Colonic mucosa (tissue), 4 donors: ENCODE results near the gene SLC6A8. TPM values are rescaled to one million over a fixed set of nuclear protein-coding genes. Genes with fewer than 3 reads are reported as not detected.

ENCODE experiments used
- DNase-seq: peaks from one replicate; pipeline ENCODE4 v3.0.0-alpha.2; 2020
- H3K27ac ChIP-seq: fragments of 200-600 bp; one replicate; pipeline ENCODE4 v1.8.0; 2021
- H3K27me3 ChIP-seq: fragments of 200-600 bp; one replicate; pipeline ENCODE4 v1.8.0; 2021
- H3K36me3 ChIP-seq: fragments of 200-600 bp; one replicate; pipeline ENCODE4 v1.8.0; 2021
- H3K4me1 ChIP-seq: fragments of 200-600 bp; one replicate; pipeline ENCODE4 v1.8.0; 2021; ENCODE audit warnings: mild to moderate bottlenecking
- H3K4me3 ChIP-seq: fragments of 200-600 bp; one replicate; pipeline ENCODE4 v1.8.0; 2021
- H3K9ac ChIP-seq, 2 donors: one replicate each; pipeline ENCODE4 v1.7.0; 2013; ENCODE audit warnings: control low read depth in 2 of 2, low read depth in 2 of 2, low read length in 2 of 2
- H3K9me3 ChIP-seq: fragments of 200-600 bp; one replicate; pipeline ENCODE4 v1.8.0; 2021
- intact Hi-C: fragments of 100-400 bp; cut with DNase I; formaldehyde crosslinking; loops from one replicate; pipeline ENCODE4 v1.14.1; 2022
- total RNA-seq, 2 donors: library from RNA; stranded (reverse); fragmentation: NEBNext Ultra II Directional in 1 of 2; extraction: Animal tissue kit (Norgen Biotek cat#: 25700) in 1 of 2; gene quantifications; one replicate each; pipeline ENCODE4 v1.2.1, GENCODE V29; 2021
- TF ChIP-seq, protein P1 (sequence below): fragments of 200-600 bp; IDR thresholded peaks from one replicate; pipeline ENCODE4 v1.8.0; 2022; ENCODE audit warnings: antibody characterized with exemption, mild to moderate bottlenecking
- donor health status: healthy.
- donor health status: DM: no; HTN: no; CAD: no.
- donor health status: DM: no; HTN: no; CAD: no.

Gene SLC6A8
- total RNA-seq, 2 donors from 2014 or later = 197 to 435 TPM

DNA sequence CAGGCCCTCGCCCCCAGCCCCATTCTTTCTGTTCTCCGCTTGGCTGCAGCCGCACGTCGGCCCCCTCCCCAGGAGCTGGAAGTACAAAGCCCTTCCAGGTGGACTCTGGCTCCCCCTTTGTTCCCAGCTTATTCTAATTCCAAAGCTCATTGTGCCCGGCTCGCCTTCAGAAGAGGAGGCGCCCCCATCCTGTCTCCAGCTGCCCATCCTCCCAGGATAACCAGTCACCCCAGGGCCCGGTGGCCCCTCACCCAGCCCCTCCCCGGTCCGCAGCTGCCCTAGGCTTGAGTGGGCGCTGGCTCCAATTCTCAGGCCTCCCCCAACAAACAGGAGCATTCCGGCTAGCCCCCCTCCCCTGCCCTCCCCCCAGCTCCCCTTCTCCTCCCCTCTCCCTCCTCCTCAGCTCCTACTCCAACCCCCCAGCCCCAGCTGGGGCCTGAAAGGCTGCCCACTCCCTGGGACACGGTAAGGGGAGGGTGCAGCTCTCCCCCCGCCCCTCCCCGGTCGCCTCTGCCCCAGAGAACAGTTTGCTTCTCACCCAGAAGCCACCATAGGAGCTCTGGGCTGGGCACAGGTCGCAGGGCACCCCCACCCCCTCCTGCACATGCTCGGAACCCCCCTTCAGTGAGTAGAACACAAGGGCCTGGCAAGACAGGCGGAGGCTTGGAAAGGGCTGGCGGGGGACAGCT, 3.1 kb upstream of the SLC6A8 start:
- H3K4me3 ChIP-seq = no peak overlapping the region
- no peak overlapping the region for H3K27ac ChIP-seq
- H3K36me3 ChIP-seq = no peaks in the 10 kb centered on the region
- intact Hi-C loops = no loop called here
- H3K9ac ChIP-seq = no peak overlapping the region
- H3K27me3 ChIP-seq = no peaks in the 10 kb centered on the region
- no peaks in the 10 kb centered on the region for H3K4me1 ChIP-seq
- DNase-seq = no peak
- H3K9me3 ChIP-seq = no peaks in the 10 kb centered on the region
- TF ChIP-seq, protein P1, sequence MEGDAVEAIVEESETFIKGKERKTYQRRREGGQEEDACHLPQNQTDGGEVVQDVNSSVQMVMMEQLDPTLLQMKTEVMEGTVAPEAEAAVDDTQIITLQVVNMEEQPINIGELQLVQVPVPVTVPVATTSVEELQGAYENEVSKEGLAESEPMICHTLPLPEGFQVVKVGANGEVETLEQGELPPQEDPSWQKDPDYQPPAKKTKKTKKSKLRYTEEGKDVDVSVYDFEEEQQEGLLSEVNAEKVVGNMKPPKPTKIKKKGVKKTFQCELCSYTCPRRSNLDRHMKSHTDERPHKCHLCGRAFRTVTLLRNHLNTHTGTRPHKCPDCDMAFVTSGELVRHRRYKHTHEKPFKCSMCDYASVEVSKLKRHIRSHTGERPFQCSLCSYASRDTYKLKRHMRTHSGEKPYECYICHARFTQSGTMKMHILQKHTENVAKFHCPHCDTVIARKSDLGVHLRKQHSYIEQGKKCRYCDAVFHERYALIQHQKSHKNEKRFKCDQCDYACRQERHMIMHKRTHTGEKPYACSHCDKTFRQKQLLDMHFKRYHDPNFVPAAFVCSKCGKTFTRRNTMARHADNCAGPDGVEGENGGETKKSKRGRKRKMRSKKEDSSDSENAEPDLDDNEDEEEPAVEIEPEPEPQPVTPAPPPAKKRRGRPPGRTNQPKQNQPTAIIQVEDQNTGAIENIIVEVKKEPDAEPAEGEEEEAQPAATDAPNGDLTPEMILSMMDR = no peak

DNA sequence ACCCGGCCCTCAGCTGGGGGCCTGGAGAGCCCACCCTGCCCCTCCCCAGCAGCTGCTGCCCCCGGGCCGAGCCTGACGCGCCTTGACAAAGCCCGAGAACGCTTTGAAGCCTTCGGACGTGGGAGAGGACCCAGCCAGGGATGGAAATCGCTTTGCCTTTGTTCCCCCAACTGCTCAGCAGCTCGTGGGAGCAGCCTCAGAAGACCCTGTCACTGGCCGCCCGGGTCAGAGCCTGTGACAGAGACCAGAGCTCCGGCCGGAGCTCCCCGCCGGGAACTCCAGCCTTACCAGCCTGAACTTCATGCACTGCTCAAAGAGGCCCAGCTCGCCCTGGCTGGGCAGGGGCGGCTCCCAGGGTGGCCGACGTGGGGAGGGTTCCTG, 2.6 kb upstream of the SLC6A8 start:
- Histone ChIP-seq H3K27ac (no peak overlapping the region), H3K27me3 (no peaks in the 10 kb centered on the region), H3K4me3 (no peak overlapping the region), H3K9me3 (no peaks in the 10 kb centered on the region), H3K9ac (no peak overlapping the region), H3K36me3 (no peaks in the 10 kb centered on the region), H3K4me1 (no peaks in the 10 kb centered on the region)
- DNase-seq = no peak
- intact Hi-C loops = no loop called here
- TF ChIP-seq, protein P1 = no peak

DNA sequence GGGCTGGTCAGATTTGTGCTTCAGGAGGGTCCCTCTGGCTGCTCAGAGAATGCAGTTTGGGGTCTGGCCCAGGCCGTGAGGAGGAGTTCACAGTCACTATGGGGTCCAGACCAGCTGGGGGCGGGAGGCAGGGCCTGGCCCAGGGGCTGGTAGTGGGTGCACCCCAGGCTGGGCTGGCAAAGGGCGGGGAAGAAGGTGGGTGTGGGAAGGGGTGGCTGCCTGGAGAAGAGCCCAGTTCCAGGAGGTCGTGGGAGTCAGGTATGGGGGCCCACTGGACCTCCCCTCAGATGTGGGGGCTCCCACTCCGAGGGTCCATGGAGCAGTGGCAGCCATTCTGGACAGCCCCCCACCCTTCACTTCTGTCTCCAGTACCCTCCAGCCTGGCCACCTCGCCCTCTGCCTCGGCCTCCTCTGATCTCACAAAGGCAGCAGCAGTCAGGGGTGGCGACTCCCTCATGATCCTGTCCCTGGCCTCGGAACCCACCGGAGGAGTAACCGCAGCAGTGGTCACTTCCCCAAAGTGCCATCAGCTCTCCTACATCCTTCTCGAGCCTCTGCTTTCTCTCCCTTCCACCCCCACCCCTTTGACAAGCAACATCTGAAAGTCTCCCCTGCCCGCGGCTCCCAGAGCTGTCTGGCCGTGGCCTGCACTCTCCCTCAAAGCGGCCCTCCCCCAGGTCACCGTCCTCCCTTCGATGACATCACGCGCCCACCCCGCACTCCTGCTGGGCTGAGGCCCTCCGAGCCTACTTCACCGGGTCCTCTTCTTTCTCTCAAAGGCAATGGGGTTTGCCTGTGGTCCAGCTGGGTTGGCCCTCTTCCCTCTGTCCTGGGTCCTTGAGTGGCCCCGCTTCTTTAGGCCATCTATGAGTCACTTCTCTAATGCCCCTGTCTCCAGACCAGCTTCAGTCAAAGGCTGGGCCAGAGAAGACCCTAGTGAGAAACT, 1.7 kb upstream of the SLC6A8 start:
- H3K4me3 ChIP-seq = no peak overlapping the region
- H3K27me3 ChIP-seq = no peaks in the 10 kb centered on the region
- no peaks in the 10 kb centered on the region for H3K4me1 ChIP-seq
- no peak overlapping the region for H3K27ac ChIP-seq
- DNase-seq = no peak
- TF ChIP-seq, protein P1 = no peak
- H3K9ac ChIP-seq = no peak overlapping the region
- no peaks in the 10 kb centered on the region for H3K36me3 ChIP-seq
- intact Hi-C loops = no loop called here
- no peaks in the 10 kb centered on the region for H3K9me3 ChIP-seq

DNA sequence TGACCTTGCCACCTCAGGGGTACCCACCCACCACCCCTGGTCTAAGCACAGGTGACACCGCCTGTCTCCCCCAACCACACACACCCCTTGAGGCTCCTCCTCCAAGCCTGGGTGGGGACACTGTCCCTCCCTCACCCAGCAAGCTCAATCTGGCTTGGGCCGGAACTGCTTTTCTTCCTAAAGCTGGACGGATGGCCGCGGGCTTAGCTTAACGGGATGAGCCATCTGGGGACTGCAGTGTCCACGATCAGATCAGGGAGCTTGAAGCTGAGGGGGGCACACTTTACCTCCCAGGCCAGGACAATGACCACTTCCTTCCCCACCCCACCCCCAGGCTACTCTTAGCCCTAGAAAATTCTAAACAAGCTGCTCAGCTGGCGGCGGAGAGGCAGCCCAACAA, 1.0 kb upstream of the SLC6A8 start:
- DNase-seq = peak; percentile 71
- TF ChIP-seq, protein P1 = no peak
- Histone ChIP-seq H3K27me3 (no peaks in the 10 kb centered on the region), H3K9ac (peak overlapping the region; percentile 34 to 35), H3K9me3 (no peaks in the 10 kb centered on the region), H3K4me3 (no peak overlapping the region), H3K36me3 (no peaks in the 10 kb centered on the region), H3K27ac (no peak overlapping the region), H3K4me1 (no peaks in the 10 kb centered on the region)
- intact Hi-C loops = no loop called here

DNA sequence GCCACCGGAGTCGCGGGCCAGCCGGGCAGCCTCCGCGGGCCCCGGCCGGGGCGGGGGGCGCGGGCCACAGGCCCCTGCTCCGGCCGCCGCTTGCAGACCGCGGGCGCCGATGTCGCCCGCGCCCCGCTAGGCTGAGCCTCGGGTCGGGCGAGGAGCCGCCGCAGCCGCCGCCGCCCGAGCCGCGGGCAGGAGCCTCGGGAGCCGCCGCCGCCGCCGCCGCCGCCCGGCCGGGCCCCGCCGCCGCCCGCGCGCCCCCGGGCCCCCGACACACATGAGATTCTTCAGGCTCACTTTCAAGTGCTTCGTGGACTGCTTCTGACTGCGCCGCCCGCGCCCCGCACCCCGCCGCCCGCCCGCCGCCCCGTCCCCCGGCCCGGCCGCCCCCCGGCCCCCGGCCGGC, 345 bp downstream of the SLC6A8 start:
- TF ChIP-seq, protein P1 = no peak
- H3K4me3 ChIP-seq = no peak overlapping the region
- H3K9me3 ChIP-seq = no peaks in the 10 kb centered on the region
- no peaks in the 10 kb centered on the region for H3K27me3 ChIP-seq
- H3K36me3 ChIP-seq = no peaks in the 10 kb centered on the region
- DNase-seq = no peak
- intact Hi-C loops = no loop called here
- no peak overlapping the region for H3K9ac ChIP-seq
- no peaks in the 10 kb centered on the region for H3K4me1 ChIP-seq
- no peak overlapping the region for H3K27ac ChIP-seq
